SU-DHL-6 (cell line): Measurements from ENCODE around the gene USP7.

ENCODE experiments used
- CTCF ChIP-seq: fragments of 200-600 bp; sonication (generic); IDR thresholded peaks from one replicate; pipeline ENCODE4 v1.5.1; 2017; ENCODE audit warnings: antibody characterized with exemption, mild to moderate bottlenecking, low read length, moderate library complexity; ENCODE audit not compliant: insufficient read depth, poor library complexity, severe bottlenecking
- EZH2phosphoT487 ChIP-seq: fragments of 200-600 bp; sonication (generic), shearing (Covaris generic); conservative IDR thresholded peaks from 2 replicates; pipeline ENCODE4 v1.6.1; 2018; ENCODE audit warnings: mild to moderate bottlenecking, antibody characterized with exemption, low read length, moderate library complexity, mixed read lengths

- no peak for TF ChIP-seq CTCF
- no peak for TF ChIP-seq EZH2phosphoT487
Measured at GRCh38 chr16:8847623-8848022, 116.1 kb downstream of the USP7 start.
